ENCODE data around the gene KRABD2.

- TF ChIP-seq, protein P1, sequence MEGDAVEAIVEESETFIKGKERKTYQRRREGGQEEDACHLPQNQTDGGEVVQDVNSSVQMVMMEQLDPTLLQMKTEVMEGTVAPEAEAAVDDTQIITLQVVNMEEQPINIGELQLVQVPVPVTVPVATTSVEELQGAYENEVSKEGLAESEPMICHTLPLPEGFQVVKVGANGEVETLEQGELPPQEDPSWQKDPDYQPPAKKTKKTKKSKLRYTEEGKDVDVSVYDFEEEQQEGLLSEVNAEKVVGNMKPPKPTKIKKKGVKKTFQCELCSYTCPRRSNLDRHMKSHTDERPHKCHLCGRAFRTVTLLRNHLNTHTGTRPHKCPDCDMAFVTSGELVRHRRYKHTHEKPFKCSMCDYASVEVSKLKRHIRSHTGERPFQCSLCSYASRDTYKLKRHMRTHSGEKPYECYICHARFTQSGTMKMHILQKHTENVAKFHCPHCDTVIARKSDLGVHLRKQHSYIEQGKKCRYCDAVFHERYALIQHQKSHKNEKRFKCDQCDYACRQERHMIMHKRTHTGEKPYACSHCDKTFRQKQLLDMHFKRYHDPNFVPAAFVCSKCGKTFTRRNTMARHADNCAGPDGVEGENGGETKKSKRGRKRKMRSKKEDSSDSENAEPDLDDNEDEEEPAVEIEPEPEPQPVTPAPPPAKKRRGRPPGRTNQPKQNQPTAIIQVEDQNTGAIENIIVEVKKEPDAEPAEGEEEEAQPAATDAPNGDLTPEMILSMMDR (conservative IDR thresholded peaks at IDR 0.05 in 1 of 2, IDR thresholded peaks at IDR 0.05 in 1 of 2; ENCODE audit: extremely low read depth in 1 of 2, insufficient read depth in 1 of 2, low read depth in 1 of 2, low read length in 2 of 2), result no peak
- no peak for TF ChIP-seq EZH2 (IDR thresholded peaks at IDR 0.05; ENCODE audit: borderline replicate concordance, low read length)
These were observed 21.1 kb upstream of the KRABD2 start, which contains the start of gene RNF222 for GRCh38 chr17:8397636-8398035.

All from mammary epithelial cell (primary cell).